NCI-H1105 treated with DMSO at 0.1 percent for 48 hours (cell line): ENCODE data around the gene TCHHL1.

Experiments
- DNase-seq: peaks from one replicate; lab custom pipeline; 2025; lab: John Stamatoyannopoulos, UW

The TCHHL1 gene

GRCh38 chr1:152038871-152039270, 50.0 kb downstream of the TCHHL1 start:
- DNase-seq, result no peak

GRCh38 chr1:152036267-152037216, 52.3 kb downstream of the TCHHL1 start, which contains the start of gene S100A11:
Gene S100A11 (minus strand): TSS chr1:152037004. CDS start chr1:152036915, 89 bp downstream.
- no peak for DNase-seq

GRCh38 chr1:152035539-152036266, 53.2 kb downstream of the TCHHL1 start:
- peak; percentile 62 for DNase-seq

- peak; percentile 83 for DNase-seq
Measured at GRCh38 chr1:152034654-152035538, 54.0 kb downstream of the TCHHL1 start.

- DNase-seq, result no peak
Measured at GRCh38 chr1:152034324-152034653, 54.6 kb downstream of the TCHHL1 start.
